Lower leg skin (tissue), 4 donors: ENCODE data around the gene ATG9A. TPM values are rescaled to one million over a fixed set of nuclear protein-coding genes. Genes with fewer than 3 reads are reported as not detected.

Experiments
- DNase-seq, 2 donors: peaks; one replicate each; pipeline ENCODE4 v3.0.0-alpha.2; 2019; ENCODE audit warnings: low spot score in 2 of 2
- H3K4me3 ChIP-seq: fragments of 200-600 bp; sonication (generic); 2 replicates; pipeline ENCODE4 v1.5.1; 2017; ENCODE audit warnings: mild to moderate bottlenecking, low read depth; ENCODE audit not compliant: poor library complexity, severe bottlenecking
- CTCF ChIP-seq, 3 donors: fragments of 450-650 bp; IDR thresholded peaks; one replicate each; pipeline ENCODE4 v1.5.1; 2016; ENCODE audit warnings: antibody characterized with exemption in 3 of 3, mild to moderate bottlenecking in 3 of 3, moderate library complexity in 2 of 3
- POLR2A ChIP-seq, 2 donors: fragments of 450-650 bp; IDR thresholded peaks; one replicate each; pipeline ENCODE4 v1.6.1; 2016 to 2017; ENCODE audit warnings: antibody characterized with exemption in 2 of 2, mild to moderate bottlenecking in 1 of 2, moderate library complexity in 1 of 2
- whole genome bisulfite sequencing, 2 donors: methylation state at CpG; one replicate each; pipeline ENCODE4 v1.1.5; 2018; 5-methylcytosine and 5-hydroxymethylcytosine counted together
- intact Hi-C: fragments of 100-400 bp; cut with DNase I; formaldehyde crosslinking; loops from one replicate; pipeline ENCODE4 v1.15.0; 2023; ENCODE audit warnings: low total_unique reads
- total RNA-seq, 4 donors: library from RNA; depleted of rRNA; stranded (reverse); fragments of >200 nt; gene quantifications; one replicate each; pipeline ENCODE4 v1.1.0, GENCODE V29; 2016

ATG9A gene
- total RNA-seq, 4 donors from 2014 or later: 57.6 to 92.8 (median 61.9) TPM

- peak; percentile 46 to 90 for DNase-seq
- WGBS, 2 donors: 3% methylated on average over 37 to 41 of the region's 45 CpGs
- no peak for TF ChIP-seq POLR2A (IDR thresholded peaks at IDR 0.05)
- TF ChIP-seq CTCF (IDR thresholded peaks at IDR 0.05): no peak
- H3K4me3 ChIP-seq: peak overlapping the region; percentile 75
- intact Hi-C loops: no loop called here
Measured at GRCh38 chr2:219178377-219179175, 50.9 kb downstream of the ATG9A start.

- intact Hi-C loops: no loop called here
- peak within 1 kb of the TSS; percentile 91 for H3K4me3 ChIP-seq
- DNase-seq: peak; percentile 92 to 98
- TF ChIP-seq CTCF (IDR thresholded peaks at IDR 0.05): no peak
- TF ChIP-seq POLR2A (IDR thresholded peaks at IDR 0.05): peak in 1 of 2 donors; percentile 73
- 0 to 1% methylated on average over 20 to 35 of the region's 67 CpGs for WGBS, 2 donors
Measured at GRCh38 chr2:219177552-219178376, 51.7 kb downstream of the ATG9A start, which contains the start of gene RETREG2. RETREG2 (plus strand) TSS chr2:219178275; CDS start chr2:219178353, 78 bp downstream.

DNA sequence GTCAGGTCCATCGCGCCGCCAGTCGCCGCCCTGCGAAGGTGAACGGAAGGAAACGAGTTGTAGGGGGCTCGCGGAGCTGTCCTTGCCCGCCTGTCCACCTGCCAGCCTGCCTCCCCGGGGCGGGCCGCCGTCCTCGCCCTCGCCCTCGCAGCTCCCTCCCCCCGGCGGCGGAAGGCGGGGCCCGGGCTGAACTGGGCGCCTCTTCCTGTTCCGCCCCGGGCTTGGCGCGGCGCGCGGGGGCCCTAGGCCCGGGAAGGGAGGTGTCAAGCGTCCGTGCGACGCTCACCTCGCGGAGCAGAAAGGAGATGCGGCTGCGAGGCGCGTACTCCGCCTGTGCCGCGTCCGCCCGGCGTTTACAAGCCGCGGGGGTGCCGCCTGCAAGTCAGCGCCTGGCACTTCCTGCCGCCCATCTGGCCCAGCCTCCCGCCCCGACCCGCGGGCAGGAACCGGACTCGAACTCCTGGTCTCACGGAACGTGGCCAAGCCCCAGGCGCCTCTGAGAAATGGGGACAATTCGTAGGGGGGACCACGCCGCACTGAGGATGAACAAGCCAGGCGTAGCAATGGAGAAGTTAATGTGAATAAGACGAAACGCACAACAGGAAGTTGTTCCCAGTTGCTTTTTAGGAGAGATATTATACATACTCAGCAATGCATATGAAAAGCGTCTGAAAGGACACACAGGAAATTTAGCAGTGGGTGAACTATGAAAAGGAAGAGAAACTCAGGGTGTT, 52.5 kb downstream of the ATG9A start, which contains the start of gene CNPPD1:
TSS of gene CNPPD1 (minus strand) at position 108 of the 734 bp plus-strand sequence. CDS start at position 11, 97 bp downstream.
- TF ChIP-seq CTCF (IDR thresholded peaks at IDR 0.05): no peak
- peak in 1 of 2 donors; percentile 91 for TF ChIP-seq POLR2A (IDR thresholded peaks at IDR 0.05)
- peak; percentile 87 to 97 for DNase-seq
- H3K4me3 ChIP-seq: peak within 1 kb of the TSS; percentile 91
- 0% methylated on average over 34 to 45 of the region's 69 CpGs for WGBS, 2 donors
- intact Hi-C loops: no loop called here

DNA sequence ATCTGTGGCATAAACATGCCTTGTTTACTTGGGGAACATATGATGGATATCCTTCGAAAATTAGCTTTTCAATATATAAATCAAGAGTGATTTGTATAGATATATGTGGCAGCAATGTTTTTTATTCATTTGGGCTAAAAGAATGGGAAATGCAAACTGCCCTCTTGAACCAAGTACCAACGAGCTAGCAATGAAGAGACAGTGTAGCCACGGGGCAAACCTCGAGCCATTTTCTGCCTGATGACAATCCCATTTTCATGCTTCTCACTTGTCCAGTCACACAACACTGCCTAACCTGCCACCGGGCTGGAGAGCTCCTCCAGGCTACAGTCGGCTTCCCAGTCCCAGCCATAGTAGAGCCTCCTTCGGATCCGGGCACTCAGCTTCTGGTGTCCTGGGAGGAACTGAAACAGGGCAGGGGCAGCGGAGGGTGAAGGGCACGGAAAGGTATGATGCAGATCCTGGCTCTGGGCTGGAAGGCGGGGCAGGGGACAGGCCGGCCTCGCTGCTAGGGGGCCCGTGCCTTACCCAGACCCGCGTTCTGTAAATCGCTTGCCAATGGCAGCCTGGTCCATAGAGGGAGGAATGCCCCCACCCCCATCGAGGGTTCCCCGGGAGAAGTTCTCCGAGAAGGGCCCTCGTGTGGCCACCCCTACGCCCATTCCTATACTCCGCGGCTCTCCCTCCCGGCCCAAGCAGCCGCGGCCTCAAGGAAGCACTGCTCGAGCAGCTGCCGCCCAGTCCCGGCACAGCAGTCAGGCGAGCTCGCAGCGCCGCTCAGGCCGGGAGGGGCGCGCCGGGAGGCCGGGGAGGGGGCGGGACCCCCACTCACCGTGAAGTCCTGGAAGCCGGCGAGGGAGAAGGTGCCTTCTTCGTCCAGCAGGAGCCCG, 53.3 kb downstream of the ATG9A start:
- peak overlapping the region; percentile 91 for H3K4me3 ChIP-seq
- TF ChIP-seq POLR2A (IDR thresholded peaks at IDR 0.05) (no peak), CTCF (IDR thresholded peaks at IDR 0.05) (no peak)
- 1 to 3% methylated on average over 26 to 33 of the region's 45 CpGs for WGBS, 2 donors
- DNase-seq: peak; percentile 44 to 90
- intact Hi-C loops: no loop called here
